ENCODE results near the gene KRTAP10-7.
"Not testable (repeated sequence)": the region's sequence is repeated elsewhere in the genome, so short reads cannot be mapped to it uniquely, and the experiment has no call there.

KRTAP10-7 gene

DNA sequence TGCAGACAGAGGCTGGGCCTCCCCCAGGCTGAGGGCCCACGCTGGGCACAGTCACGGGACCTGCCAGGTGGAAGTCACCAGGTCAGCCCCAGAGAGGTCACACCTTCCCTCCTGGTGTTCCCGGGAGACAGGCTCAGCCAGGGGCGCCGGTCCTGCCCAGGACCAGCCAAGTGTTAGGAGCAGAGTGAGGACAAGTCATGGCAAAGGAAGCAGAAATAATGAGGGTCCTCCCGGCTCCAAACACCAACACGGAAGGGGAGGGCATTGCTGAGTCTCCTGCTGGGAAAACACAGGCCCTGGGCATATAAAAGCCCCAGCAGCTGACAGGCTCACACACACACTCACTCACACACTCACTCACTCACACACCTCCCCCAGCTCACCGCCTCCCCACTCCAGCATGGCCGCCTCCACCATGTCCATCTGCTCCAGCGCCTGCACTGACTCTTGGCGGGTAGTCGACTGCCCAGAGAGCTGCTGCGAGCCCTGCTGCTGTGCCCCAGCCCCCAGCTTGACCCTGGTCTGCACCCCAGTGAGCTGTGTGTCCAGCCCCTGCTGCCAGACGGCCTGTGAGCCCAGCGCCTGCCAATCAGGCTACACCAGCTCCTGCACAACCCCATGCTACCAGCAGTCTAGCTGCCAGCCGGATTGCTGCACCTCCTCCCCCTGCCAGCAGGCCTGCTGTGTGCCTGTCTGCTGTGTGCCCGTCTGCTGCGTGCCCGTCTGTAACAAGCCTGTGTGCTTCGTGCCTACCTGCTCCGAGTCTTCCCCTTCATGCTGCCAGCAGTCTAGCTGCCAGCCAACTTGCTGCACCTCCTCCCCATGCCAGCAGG, 36.8 kb downstream of the KRTAP10-7 start, which contains the start of gene KRTAP10-10:
Gene KRTAP10-10, plus strand, starts transcription at position 339 of the 833 bp plus-strand sequence. Its CDS starts 62 bp downstream, at position 401.
- DNase-seq, result no peak

DNA sequence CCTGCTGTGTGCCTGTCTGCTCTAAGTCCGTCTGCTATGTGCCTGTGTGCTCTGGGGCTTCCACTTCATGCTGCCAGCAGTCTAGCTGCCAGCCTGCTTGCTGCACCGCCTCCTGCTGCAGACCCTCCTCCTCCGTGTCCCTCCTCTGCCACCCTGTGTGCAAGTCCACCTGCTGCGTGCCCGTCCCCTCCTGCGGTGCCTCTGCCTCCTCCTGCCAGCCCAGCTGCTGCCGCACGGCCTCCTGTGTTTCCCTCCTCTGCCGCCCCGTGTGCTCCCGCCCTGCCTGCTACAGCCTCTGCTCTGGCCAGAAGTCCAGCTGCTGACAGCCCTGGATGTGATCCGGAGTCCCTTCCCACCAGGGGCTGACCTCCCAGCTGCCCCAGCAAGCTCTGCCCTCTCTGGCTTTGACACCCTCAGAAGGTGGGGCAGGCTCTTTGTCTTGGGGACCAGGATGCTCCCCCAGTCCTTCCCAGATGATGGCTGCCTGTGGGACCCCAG, 37.5 kb downstream of the KRTAP10-7 start:
- DNase-seq, result not testable (repeated sequence)

DNA sequence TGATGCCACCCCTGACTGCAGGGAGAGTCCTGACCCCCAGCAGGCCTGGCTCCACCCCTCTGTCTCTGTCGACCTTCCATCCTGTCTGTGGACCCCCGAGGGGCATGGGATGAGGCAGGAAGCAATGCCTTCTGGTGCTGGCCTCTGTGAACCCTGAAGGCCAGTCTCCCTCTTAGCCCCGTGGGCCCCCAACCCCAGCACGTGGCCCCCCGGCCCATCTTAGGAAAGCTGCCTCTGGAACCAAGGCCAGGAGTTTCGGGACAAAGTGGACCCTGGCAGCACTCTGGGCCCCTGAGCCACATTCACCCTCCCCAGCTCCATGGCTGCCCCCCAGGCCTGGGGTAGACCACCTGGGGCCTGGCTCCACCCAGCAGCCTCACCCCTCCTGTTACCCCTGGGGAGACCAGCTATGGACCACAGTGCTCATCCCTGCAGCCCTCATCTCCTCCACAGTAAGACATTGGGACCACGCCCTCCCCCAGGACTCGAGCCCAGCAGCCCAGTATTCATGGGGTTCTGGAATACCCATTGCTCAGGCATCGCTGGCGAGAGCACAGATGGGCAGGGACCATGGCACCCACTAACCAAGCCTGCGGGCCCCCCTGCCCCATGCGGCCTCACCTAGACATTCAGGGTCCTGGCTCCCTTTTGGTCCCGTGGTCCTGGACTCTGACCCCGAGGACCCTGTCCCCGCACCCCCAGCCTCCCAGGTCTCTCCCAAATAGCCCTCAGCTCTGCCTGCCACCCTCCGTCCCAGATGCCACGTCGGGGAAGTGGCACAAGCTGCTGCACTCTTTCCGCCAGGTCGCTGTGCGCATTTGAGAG, 38.3 kb downstream of the KRTAP10-7 start:
- not testable (repeated sequence) for DNase-seq

DNA sequence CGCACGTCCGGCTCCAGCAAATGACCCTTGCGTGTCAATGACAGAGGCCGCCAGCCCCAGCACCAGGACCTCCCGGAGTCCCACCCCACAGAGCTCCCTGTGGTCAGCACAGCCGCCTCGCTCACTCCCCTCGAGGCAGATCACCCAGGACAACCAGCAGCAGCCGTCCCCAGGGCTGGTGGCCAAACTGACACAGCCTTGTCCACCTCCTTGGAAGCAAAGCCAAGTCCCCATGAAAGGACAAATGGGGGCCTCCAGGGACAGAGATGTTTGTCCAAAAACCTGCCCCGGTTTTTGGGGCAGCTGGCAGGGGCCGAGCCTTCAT, 38.9 kb downstream of the KRTAP10-7 start:
- DNase-seq, result no peak

DNA sequence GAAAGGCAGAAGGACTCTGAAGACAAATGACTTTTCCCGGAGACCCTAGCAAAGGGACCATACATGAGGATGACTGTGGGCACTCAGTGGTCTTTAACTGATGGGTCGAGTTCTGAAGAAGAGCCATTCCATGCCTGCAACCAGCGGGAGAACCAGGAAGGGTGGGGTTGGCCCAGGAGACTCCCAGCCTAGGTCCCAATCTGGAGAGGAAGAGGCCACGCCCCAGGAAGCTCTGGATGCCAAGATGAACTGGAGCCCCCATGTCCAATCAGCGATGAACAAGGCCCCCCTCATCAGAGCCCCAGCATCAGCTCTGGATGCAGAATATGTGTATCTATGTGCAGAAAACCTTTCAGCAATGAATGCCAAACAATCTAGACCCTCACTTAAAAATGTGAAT, 40.4 kb downstream of the KRTAP10-7 start:
- no peak for DNase-seq

DNA sequence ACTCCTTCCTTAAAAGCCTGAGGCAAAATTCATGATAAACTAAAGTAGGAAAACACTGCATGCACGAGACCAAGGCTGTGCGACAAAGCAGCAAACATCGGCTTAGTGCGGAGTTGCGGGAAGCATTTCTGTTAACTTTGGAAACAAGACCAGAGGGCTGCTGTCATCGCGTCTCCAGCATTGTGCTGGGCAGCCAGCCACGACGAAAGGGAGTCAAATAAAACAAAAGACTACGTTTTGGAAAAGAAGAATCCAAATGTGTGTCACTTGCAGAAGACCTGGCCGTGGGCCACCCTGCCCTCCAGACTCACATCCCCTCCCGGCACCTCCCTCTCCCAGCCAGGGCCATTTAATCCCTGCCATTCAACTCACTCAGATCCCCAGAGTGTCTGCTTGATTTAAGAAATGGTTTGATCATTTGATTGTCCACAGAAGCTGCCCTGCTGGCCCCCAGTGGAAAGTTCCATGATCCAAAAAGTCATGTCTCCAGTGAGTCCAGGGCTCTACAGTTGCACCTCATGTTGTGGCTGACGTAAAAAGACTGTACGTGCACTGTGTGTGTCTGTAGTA, 43.4 kb downstream of the KRTAP10-7 start:
- DNase-seq, result no peak

DNA sequence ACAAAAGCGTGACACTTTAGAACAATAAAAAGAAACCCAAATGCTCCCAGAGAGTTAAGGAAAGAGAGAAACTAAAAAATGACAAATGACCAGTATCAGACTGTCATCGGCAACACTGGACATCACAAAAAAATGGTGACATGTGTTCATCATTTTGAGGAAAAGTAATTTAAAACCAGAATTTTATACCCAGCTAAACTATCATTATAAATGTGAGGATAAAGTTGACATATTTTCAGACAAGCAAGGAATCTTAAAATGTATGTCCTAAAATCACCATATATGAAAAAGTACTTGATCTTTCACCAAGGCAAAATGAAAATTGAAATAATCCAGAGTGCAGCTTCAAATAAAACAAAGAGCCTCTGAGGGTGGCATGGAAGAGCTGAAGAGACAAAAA, 44.5 kb downstream of the KRTAP10-7 start:
- no peak for DNase-seq

DNA sequence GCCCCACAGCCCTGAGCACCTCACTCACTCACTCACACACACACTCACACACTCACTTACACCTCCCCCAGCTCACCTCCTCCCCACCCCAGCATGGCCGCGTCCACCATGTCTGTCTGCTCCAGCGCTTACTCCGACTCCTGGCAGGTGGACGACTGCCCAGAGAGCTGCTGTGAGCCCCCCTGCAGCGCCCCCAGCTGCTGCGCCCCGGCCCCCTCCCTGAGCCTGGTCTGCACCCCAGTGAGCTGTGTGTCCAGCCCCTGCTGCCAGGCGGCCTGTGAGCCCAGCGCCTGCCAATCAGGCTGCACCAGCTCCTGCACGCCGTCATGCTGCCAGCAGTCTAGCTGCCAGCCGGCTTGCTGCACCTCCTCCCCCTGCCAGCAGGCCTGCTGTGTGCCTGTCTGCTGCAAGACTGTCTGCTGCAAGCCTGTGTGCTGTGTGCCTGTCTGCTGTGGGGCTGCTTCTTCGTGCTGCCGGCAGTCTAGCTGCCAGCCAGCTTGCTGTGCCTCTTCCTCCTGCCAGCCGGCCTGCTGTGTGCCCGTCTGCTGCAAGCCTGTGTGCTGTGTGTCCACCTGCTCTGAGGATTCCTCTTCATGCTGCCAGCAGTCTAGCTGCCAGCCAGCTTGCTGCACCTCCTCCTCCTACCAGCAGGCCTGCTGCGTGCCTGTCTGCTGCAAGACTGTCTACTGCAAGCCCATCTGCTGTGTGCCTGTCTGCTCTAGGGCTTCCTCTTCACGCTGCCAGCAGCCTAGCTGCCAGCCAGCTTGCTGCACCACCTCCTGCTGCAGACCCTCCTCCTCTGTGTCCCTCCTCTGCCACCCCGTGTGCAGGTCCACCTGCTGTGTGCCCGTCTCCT, 46.2 kb downstream of the KRTAP10-7 start, which contains the start of gene KRTAP10-11:
Gene KRTAP10-11, plus strand, starts transcription at position 49 of the 856 bp plus-strand sequence. Its CDS starts 45 bp downstream, at position 94.
- DNase-seq, result not testable (repeated sequence)

DNA sequence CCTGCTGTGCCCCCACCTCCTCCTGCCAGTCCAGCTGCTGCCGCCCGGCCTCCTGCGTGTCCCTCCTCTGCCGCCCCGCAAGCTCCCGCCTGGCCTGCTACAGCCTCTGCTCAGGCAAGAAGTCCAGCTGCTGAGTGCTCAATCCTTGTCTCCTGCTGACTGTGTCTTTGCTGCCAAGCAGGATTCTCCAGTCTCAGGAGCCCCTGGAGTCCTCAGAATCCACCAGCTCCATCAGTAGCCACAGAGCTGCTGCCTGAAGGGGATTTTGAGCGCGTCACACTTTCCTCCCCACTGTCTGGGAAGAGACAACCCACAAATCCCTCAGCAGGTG, 46.8 kb downstream of the KRTAP10-7 start:
- DNase-seq, result no peak

DNA sequence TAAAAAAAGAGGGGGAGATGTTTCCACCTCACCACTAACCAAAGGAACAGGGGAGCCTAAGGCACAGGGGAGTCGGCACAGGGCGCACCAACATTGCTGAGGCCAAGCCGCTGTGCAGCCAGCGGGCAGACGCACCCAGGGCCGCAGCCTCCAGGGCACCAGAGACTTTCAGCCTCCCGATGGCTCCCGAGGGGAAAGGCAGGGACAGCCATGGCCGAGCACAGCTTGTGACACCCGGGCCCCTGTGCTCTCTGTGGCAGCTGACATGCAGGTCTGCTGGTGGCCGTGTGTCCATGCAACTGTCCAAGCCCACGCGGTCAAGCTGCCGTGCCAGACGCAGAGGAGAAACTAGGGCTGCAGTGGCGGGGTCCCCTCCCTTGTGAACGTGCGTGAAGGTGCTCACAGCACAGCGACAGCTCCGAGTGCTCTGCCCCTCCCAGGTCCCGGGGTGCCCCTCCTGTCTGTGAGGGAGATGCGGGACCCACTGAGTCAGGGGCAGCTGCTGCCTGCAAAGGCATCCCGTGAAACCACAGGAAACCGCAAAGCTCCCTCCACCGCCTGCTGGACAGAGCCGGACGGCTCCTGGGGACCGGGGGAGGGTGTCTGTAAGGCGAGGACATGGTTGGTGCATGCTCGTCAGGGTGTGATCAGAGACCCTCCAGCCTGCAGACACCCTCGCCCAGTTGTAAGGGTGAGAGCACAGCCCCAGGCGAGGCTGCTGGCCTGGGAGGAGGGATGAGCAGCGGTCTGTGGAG, 48.3 kb downstream of the KRTAP10-7 start:
- DNase-seq, result no peak

DNA sequence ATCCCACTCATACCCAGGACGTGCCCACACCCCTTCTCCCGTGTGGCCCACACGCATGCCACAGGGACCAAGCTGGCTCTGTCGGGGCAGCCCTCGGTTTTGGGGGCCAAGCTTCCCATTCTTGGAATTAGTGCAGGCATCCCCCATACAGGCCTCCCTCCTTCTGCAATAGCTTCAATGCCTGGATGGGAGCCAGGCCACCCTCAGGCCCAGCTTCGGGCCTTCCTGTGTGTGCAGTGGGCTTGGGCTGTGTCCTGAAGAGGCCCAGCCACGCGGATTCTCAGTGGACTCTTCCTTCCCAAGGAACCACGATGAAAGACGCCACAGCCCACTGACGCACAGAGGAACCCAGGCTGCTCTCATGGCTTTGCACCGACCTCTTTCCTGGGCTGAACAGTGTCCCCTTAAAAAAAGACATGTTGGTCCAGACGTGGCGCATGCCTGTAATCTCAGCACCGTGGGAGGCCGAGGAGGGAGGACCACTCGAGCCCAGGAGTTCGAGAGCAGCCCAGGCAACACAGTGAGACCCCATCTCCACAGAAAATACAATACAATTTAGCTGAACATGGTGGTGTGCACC, 49.2 kb downstream of the KRTAP10-7 start:
- DNase-seq, result no peak

DNA sequence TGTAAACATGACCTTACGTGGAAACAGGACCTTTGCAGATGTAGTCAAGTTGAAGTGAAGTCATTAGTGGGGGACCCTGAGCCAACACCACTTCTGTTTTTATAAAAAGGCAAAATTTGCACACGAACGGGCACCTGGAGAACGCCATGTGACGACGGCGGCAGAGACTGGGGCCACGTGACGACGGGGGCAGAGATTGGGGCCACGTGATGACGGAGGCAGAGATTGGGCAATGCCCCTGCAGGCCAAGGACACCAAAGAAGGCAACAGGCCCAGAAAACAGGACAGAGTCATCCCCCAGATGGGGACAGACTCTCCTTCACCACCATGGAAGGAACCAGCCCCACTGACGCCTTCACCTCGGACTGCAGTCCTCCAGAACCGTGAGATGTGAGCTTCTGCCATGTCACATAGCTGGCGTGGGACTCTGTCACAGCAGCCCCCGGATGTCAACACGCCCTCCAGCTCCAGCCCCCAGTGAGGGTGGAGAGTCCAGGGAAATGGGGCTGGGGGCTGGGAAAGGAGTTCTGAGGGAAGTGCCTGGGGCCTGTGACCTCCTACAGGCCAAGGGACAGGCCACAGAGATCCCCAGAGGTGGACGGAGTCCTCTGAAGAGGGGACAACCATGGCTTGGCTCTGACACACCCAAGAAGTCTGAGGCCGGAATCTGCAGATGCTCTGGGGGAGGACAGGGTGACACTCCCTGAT, 50.0 kb downstream of the KRTAP10-7 start:
- no peak for DNase-seq

DNA sequence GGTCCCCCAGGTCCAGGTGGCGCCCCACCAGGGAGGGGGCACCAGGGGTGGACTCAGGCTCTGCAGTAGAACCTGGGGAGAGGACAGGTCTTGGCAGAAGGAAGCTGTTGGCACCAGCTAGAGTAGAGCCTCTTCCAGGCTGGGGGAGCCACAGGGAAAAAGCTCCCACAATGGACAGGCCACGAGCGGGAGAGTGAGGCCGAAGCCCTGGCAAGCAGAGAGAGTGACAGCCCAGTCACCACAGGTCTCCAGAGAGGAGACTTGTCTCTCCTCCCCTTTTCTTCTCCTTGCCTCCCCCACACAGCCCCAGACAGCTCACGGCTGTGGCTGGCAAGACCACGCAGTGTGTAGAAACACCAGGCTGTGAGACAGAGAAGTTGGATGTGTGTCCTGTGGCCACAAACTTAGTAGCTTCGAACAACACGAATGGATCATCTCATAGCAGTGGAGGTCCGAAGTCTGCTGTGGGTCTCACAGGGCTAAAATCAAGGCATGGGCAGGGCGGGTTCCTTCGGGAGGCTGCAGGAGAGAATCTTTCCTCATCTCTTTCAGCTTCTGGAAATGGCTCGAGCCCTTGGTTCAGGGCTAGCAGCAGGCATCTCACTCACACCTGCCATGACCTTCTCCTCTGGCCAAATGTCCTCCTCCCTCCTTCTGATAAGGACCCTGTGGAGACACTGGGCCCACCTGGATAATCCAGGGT, 50.7 kb downstream of the KRTAP10-7 start:
- DNase-seq, result no peak

Measured in KG1 (cell line).